NCI-H1694 (cell line): ENCODE data around the gene ECM1.

Experiments
- DNase-seq: peaks from one replicate; lab custom pipeline; 2025; lab: John Stamatoyannopoulos, UW

Gene ECM1

DNA sequence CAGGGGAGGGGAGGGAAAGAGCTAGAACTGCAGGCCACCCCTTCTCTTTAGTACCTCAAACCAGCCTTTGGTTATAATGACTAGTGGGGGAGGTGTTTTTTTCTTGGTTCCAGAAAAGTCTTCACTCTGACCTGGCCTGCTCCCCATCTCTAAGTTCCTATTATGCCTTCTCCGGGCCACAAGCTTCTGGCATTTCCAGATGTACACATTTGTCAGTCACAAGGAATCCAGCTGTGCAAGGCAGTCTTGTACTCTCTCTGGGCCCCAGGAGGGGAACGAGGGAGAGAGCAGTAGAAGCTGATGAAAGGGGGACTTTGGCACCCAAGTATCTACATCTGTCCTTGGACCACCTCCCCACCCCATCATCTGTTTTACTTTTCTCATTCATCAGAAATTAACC, 4.9 kb downstream of the ECM1 start:
- no peak for DNase-seq

DNA sequence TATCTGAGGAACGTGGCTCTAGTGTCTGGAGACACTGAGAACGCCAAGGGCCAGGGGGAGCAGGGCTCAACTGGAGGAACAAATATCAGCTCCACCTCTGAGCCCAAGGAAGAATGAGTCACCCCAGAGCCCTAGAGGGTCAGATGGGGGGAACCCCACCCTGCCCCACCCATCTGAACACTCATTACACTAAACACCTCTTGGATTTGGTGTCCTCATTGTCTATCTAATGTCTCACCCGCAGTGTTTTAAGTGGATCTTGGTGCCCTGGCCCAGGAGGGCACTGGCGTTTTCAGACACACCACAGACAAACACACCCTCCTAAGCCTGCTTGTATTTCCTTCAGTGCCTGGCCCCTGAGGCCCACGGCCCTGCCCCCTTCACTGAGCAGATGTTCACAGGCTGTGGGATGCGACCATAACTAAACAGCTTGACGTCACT, 5.5 kb downstream of the ECM1 start:
- DNase-seq = peak; percentile 37

DNA sequence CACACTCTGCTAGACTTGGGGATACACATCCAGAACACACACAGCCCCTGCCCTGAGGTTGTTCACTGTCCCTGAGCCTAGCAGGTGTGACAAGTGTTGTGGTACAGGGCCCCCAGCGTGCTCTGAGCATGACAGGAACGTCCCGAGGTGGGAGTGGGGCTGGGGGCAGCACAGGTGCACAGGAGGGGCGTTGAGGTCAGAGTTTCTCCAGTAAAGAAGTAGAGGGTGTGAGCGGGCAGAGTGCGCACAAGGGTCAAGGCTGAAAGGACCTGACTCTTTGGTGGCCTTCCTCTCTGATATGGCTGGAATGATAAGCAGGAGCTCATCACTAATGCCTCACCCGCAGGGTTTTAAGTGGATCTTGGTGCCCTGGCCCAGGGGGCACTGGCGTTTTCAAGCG, 6.4 kb downstream of the ECM1 start:
- DNase-seq = no peak

DNA sequence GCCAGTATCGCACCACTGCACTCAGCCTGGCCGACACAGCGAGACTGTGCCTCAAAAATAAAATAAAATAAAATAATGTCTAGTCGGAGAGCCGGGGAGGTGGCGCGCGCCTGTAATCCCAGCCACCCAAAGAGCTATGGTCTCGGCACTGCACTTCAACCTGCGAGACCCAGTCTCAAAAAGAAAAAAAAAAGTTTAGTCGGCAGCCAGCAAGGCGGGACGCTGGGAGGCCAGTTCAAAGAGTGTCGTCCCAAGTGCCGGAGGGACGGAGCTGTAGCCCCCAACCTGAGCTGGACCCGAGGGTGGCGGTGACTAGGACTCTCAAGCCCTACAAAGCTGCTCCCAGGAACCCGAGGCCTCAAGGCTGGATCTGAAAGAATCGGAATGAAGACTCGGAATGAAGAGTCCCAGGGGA, 7.0 kb downstream of the ECM1 start:
- DNase-seq = no peak

DNA sequence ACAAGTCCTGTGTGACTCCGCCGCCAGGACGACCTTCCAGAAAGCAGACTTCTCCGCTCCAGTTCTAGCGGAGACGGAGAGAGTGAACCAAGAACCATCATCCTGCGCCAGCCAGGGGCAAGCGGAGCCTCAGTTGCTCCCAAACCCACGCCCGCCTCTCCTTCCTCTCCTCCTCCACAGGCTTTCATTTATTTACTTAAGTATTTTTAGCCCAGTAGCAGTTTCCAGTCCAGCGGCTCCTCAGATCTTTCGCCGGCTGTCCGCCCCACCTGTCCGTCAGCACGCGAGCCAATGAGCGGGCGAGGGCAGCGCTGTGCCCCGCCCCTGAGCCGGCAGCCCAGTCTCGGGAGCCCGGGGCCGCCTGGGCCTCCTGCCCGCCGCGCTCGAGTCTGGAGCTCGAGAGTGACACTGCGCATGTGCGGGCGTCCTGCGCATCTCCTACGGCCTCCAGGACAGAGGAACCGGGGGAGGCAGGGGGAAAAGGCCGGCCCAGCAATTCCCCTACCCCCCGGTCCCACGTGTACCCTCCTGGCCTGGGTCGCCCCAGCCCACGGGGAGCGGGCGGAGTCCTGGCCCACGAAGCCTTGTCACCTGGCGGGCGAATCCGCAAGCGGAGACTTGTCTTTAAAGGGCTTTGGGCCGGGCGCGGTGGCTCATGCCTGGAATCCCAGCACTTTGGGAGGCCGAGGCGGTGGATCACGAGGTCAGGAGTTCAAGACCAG, 7.6 kb downstream of the ECM1 start, which contains the start of gene FALEC:
Gene FALEC, plus strand, starts transcription at position 425 of the 722 bp plus-strand sequence.
- peak; percentile 94 for DNase-seq

DNA sequence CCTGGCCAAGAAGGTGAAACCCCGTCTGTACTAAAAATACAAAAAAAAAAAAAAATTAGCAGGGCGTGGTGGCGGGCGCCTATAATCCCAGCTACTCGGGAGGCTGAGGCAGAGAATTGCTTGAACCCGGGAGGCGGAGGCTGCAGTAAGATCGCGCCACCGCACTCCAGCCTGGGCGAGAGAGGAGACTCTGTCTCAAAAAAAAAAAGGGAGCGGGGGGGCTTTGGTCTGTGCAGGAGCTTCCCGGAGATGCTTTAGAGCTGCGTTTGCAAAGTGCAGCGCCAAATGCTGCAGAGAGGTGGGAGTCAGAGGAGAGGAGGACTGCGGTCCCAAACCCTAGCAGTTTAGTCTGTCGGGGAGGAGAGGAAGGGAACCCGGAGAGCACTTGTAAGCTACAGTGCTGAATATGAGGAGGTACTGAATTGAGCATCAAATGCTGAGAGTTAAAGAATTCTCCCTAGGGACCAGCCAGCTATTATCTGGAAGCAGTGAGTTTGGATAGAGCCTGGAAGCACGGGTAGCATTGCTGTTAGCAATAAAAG, 8.2 kb downstream of the ECM1 start:
- peak; percentile 40 for DNase-seq

DNA sequence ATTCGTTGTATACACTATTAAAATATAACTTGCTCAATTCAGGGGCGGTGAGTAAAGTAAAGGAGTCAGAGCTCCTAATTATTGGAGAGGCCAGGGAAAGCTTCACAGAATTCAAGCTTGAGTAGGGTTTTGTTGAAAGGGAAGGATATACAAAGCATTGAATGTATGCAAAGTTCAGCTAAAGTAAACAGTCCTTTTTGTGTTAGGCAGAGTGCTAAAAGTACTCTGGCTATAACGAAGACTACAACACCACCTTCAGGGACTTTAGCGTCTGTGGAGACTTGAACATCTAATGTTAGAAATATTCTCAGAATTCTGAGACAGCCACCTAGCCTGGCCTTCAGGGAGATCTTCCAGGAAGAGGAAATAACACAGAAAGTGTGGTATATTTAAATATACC, 8.7 kb downstream of the ECM1 start:
- DNase-seq = peak; percentile 10

DNA sequence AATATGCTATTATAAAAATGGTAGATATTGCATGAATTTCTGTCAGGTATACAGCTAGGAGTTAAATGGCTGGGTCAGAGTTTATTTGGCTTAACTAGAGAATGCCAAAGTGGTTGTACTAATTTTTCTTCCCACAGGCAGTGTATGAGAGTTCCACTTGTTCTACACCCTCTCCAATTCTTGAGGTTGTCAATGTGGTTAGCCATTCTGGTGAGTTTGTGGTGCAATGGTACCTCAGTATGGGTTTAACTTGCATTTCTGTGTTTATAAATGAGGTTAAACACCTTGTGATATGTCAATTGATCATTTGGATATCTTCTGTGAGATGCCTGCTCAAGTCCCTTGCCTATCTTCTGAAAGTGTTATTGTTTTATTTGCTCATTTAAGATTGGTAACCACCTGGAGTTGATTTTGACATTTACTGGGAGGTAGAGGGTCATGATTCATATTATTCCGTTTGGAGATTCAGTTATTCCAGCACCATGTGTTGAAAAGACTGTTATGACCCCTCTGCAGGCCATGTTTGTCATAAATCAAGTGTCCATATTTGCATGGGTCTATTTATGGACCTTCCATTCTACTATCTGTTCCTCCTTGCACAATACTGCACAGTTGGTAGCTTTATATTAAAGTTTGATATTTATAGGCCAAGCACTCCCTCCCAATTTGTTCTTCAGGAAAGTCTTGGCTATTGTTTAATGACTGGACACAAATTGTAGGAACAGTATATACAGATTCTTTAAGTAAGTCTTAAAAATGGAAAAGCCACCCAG, 13.5 kb downstream of the ECM1 start:
- no peak for DNase-seq

DNA sequence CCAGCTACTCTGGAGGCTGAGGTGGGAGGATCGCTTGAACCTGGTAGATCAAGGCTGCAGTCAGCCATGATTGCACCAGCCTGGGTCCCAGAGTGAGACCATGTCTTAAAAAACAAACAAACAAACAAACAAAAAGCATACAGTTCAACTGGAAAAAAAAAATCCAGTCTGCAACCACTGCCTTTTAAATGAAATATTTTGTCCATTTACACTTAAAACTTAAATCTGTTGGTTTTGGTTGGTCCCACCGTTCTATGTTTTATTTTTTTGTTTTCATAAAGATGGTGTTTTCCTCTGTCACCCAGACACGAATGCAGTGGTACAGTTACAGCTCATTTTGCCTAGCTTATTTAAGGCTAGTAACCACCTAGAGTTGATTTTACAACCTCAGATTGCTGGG, 17.4 kb downstream of the ECM1 start:
- no peak for DNase-seq

DNA sequence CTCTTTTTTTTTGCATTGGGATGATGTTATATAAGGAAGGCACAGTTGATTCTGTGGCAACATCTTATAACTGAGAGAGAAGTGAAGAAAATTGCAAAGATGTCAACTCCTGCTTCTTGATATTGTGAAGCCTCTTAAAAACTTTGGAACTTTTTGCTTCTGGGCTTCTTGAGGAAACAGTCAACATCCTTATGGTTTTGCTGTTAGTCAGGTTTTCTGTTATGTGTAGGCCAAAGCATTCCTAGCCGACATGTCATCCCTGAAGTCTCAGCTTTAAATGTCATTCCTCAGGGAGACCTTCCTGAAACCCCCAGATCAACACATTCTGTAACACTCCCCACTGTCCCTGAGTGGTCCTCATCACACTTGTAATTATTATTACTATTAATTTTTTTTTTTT, 20.3 kb downstream of the ECM1 start:
- no peak for DNase-seq

DNA sequence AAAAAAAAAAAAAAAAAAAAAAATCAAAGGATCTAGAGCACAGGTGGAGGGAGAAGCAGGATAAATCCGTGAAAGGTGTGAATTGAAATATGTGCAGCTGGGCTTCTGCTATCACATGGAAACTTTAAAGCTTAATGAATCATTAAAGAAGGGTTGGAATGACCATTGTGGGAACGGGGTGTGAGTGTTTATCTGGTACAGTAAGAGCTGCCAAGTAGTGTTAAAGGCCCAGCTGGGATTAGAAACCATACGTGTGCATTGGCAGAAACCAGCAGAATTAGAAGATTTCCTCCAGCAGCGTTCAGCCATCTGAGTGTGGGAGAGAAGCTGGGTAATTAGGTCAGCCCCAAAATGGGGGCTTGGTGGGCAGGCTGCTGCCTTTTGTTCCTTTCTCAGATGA, 21.1 kb downstream of the ECM1 start:
- no peak for DNase-seq

DNA sequence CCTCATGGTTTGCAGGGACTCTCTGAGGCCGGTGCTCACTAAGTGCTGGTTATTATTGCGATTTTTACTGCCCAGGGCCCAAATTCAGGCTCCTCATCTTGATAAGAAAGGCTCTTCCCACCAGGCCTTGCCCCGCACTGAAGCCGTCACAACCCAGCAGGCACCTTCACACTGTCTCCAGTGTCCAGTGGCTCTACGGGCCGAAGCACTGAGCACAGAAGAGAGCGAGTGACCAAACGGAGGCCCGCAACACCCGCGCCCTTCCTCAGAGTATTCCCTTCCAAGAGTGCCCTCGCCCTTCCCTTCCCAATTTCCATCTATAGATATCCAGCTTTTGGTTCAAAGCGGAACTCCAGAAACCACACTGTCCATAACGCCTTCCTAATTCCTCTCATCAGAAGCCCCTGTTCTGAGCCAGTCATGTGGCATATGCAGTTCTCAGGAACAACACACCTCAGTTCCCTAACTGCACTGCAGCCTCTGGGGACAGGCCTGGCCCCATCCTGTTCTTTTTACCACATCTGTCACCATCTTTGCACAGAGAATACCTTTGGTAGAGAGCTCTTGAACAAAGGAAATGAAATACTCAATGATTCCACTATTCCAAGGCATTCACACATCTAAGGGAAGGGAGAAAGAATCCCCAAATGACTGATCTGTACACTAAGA, 22.7 kb downstream of the ECM1 start:
- no peak for DNase-seq

DNA sequence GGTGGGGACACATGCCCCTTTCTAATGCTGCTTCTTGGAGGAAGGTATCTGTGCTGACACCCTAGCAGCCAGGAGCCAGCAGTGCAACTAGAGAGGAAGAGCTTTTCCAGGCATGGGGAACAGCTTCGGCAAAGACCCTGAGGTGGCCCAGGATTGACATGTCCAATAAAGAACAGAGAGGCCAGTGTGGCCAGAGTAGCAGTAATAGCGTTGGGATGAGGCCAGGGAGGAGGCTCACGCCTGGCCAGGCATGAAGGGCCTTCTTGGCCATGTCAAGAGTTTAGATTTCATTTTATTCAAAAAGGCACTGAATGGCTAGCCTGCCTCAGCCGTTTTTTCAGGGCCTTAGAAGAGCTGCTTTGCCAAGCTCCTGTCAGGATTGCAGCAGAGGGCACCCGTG, 25.0 kb downstream of the ECM1 start:
- DNase-seq = no peak

DNA sequence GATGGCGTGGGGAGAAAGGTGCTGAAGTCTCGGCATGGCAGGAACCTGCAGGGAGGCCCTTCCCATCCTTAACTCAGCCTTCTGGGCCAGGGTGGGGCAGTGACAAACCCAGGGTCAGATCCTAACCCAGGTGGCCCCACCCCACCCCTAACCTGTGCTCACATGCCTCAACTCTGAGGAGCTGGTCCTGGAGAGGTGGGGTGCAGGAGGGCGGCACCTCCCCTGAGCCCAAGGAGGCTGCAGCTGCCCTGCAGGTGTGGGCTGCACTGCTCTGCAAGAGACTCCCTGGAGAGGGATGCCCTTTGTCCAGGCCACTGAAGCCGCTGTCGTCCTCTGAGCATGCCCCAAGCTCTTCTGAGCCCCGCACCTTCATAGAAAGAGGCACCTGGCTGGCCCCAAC, 26.1 kb downstream of the ECM1 start:
- no peak for DNase-seq

DNA sequence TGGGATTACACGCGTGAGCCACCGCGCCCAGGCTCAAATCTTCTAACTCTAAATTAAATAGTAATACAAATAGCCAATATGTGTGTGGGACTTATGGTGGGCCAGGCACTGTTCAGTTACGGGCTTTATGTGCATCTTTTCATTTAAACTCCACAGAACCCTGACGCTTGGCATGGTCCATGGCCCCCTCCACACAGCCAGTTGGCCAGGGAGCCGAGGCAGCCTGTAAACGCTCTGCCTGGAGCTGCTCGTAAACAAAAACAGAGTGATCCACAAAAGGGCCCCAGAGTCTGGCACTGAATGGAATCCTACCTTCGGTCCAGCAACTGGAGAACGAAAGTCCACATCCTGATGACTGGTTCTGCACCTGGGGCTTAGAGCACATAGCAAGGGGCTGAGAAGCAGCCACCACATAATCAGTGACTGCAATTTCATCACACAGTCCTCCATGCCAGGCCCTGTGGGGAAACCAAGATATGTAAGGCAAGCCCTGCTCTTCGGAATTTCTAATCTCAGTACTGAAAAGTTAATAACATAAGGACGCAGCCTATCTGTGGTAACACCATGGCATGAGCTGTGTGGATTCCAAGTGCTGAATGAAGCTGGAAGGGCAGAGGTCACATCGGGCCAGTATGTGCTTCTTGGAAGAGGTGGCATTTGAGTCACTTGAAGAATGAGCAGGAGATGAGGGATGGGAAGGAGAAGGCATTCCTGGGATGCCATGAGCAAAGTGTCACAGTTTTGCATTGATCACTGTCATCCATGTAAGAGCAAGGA, 27.8 kb downstream of the ECM1 start:
- DNase-seq = no peak

DNA sequence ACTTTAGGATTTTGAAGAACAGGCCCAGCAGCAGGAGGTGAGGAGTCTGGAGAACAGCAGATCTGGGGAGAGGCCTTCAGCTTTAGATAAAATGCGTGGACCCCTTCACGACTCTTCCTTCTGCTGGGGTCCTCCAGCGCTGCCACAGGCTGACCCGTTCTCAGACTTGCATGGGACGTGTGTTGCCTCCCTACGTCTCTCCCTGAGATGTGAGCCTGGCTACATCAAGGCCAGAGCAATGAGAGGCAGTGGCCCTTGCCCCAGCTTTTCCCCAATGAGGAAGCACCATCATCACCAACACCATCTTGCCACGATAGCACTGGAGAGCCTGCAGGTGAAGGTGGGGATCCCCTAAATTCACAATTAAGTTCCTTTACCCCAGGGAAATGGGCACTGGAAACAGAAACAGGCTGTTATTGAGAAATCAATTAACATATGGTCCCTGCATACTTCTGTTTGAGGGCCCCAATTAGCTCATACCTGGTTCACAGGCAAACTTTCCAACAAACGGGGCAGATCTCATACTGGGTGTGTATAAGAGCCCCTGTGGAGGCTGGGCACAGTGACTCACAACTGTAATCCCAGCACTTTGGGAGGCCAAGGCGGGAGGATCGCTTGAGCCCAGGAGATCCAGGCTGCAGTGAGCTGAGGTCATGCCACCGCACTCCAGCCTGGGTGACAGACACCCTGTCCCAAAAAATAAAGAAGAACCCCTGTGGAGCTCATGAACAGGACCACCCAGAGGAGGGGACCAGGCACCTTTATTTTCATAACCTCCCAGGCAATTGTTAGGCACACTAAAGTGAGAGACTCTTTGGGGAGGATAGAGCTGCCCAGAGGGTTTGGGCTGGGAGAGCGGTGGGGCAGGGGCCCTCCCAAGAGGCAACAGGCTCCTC, 29.2 kb downstream of the ECM1 start:
- no peak for DNase-seq

DNA sequence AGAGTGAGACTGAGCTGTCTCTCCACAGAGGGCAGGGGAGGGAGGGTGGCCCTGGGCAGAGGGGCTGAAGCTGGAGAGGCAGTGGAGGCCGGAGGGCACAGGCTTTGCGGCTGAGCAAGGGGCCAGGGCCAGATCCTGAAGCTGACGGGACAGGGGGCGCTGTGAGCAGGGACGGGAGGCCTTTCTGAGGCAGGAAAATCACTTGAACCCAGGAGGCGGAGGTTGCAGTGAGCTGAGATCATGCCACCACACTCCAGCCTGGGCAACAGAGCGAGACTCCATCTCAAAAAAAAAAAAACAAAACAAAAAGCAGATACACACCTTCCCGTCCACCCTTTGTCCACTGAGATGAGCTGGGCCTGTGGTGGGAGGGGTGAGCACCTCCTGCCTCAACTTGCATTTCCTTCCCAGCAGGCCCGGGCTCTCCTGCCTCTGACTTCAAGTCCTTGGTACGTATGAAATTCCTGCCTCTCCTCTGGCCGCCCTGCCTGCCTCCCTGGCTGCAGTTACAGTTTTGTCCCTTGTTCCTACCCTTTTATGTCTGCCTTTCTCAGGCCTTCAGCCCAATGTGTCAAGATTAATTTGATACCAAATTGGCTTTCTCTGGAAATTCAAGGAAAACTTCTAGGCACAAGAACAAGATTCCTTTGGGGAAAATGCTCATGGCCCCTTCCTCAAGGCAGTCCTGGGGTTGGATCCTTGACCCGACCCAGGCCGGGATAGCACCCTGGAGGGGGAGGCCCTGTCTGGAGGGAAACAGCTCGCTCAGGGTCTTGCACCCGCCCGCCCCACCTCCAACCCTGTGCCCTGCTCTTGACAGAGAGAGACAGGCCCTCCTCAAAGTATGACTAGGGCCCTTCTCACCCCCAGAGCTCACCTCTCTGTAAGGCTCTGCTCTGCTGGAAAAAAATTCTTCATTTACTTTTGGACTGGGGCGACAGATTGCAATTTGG, 30.1 kb downstream of the ECM1 start:
- no peak for DNase-seq

DNA sequence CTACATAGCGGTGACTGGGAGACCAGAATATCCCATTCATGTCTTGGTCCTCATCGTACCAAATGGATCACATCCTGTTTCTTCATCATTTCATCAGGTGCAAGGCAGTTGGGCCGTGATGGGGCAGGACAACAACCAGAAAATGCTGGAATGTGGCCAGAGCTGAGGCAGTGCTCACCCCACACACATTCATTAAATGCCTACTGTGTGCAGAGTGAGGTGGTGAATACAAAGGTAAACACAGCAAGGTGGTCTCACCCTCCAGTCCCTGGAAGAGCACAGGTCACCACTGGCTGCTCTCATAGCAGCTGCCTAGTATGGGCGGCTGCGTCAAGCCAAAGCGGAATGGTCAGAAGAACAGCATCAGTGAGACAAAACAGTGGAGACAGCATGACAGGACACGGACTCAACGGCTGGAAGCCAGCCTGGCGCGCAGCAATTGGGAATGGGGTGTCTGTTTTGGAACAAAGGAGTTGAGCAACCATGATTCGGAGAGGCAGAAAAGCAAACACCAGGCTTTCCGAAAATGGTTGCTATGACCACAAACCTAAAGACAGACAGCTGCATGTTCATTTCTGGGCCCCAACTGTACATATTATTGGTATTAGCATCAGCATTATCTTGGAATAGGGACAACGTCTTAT, 35.7 kb downstream of the ECM1 start:
- DNase-seq = no peak

DNA sequence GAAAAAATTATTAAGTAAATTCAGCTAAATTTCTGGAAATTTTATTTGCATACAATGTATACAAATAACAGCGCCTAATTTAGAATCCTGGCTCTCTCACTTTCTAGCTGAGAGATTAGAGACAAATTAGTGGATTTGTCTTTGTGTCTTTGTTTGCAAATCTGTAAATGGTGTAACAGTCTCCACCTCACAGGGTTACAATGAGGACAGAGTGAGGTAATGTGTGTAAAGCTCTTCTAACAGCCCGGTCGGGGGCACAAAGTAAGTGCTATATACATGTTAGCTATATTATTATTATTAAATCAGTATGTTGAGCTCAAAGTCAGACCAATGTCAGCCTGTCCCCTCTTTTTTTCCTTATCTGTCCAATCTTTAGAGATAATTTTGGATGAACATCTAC, 36.3 kb downstream of the ECM1 start:
- no peak for DNase-seq
